ENCODE data around the gene AGPAT2. TPM values are rescaled to one million over a fixed set of nuclear protein-coding genes. Genes with fewer than 3 reads are reported as not detected.

Gene AGPAT2
- total and polyA plus RNA-seq, 2 experiments from 2014 or later, result 31.8 to 44.7 TPM

DNA sequence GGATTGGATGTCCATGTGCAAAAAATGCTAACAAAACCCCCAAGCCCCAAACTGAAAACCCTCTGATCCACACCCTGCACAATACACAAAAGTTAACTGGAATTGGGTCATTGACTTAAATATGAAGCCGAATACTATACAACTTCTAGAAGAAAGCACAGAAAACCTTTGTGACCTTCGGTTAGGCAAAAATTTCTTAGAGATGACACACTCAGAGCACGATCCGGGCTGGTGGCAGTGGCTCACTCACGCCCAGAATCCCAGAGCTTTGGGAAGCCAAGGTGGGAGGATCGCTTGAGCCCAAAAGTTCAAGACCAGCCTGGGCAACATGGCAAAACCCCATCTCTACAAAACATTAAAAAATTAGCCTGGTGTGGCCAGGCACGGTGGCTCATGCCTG, 23.3 kb upstream of the AGPAT2 start:
- Histone ChIP-seq H2AFZ (no peak overlapping the region), H3K9me2 (ENCODE audit: insufficient read depth) (no peaks in the 10 kb centered on the region), H3K36me3 (ENCODE audit: insufficient read depth) (no peaks in the 10 kb centered on the region), H3K4me1 (ENCODE audit: insufficient read depth) (peaks cover 4% of the 10 kb centered on the region; the same call in 1 of the 2 replicates), H4K20me1 (replicated peaks; ENCODE audit: insufficient read depth) (peaks cover 7% of the 10 kb centered on the region), H3K27me3 (ENCODE audit: insufficient read depth) (peaks cover 13% of the 10 kb centered on the region), H3K79me2 (replicated peaks; ENCODE audit: insufficient read depth) (peaks cover 10% of the 10 kb centered on the region; the same call in 1 of the 2 replicates), H3K4me2 (no peak overlapping the region), H3F3A (replicated peaks; ENCODE audit: low read depth) (0 out of 2 replicates have a peak, but pooled peaks cover 7% of the 10 kb centered on the region), H3K4me3 (no peak overlapping the region), H3K27ac (ENCODE audit: low read depth) (no peak overlapping the region)
- H3K36me3 Mint-ChIP-seq (ENCODE audit: low read depth), result no peaks in the 10 kb centered on the region
- TF ChIP-seq, protein P1, sequence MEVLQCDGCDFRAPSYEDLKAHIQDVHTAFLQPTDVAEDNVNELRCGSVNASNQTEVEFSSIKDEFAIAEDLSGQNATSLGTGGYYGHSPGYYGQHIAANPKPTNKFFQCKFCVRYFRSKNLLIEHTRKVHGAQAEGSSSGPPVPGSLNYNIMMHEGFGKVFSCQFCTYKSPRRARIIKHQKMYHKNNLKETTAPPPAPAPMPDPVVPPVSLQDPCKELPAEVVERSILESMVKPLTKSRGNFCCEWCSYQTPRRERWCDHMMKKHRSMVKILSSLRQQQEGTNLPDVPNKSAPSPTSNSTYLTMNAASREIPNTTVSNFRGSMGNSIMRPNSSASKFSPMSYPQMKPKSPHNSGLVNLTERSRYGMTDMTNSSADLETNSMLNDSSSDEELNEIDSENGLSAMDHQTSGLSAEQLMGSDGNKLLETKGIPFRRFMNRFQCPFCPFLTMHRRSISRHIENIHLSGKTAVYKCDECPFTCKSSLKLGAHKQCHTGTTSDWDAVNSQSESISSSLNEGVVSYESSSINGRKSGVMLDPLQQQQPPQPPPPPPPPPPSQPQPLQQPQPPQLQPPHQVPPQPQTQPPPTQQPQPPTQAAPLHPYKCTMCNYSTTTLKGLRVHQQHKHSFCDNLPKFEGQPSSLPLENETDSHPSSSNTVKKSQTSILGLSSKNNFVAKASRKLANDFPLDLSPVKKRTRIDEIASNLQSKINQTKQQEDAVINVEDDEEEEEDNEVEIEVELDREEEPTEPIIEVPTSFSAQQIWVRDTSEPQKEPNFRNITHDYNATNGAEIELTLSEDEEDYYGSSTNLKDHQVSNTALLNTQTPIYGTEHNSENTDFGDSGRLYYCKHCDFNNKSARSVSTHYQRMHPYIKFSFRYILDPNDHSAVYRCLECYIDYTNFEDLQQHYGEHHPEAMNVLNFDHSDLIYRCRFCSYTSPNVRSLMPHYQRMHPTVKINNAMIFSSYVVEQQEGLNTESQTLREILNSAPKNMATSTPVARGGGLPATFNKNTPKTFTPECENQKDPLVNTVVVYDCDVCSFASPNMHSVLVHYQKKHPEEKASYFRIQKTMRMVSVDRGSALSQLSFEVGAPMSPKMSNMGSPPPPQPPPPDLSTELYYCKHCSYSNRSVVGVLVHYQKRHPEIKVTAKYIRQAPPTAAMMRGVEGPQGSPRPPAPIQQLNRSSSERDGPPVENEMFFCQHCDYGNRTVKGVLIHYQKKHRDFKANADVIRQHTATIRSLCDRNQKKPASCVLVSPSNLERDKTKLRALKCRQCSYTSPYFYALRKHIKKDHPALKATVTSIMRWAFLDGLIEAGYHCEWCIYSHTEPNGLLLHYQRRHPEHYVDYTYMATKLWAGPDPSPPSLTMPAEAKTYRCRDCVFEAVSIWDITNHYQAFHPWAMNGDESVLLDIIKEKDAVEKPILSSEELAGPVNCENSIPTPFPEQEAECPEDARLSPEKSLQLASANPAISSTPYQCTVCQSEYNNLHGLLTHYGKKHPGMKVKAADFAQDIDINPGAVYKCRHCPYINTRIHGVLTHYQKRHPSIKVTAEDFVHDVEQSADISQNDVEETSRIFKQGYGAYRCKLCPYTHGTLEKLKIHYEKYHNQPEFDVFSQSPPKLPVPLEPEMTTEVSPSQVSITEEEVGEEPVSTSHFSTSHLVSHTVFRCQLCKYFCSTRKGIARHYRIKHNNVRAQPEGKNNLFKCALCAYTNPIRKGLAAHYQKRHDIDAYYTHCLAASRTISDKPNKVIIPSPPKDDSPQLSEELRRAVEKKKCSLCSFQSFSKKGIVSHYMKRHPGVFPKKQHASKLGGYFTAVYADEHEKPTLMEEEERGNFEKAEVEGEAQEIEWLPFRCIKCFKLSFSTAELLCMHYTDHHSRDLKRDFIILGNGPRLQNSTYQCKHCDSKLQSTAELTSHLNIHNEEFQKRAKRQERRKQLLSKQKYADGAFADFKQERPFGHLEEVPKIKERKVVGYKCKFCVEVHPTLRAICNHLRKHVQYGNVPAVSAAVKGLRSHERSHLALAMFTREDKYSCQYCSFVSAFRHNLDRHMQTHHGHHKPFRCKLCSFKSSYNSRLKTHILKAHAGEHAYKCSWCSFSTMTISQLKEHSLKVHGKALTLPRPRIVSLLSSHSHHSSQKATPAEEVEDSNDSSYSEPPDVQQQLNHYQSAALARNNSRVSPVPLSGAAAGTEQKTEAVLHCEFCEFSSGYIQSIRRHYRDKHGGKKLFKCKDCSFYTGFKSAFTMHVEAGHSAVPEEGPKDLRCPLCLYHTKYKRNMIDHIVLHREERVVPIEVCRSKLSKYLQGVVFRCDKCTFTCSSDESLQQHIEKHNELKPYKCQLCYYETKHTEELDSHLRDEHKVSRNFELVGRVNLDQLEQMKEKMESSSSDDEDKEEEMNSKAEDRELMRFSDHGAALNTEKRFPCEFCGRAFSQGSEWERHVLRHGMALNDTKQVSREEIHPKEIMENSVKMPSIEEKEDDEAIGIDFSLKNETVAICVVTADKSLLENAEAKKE (CRISPR knock-in tag; IDR thresholded peaks at IDR 0.05), result no peak
- TF ChIP-seq CREB1 (CRISPR knock-in tag; IDR thresholded peaks at IDR 0.05; ENCODE audit: low read depth) (no peak), STAT1 (IDR thresholded peaks at IDR 0.05; ENCODE audit: unreplicated experiment) (no peak), ZNF114 (CRISPR knock-in tag; IDR thresholded peaks at IDR 0.05) (no peak), REST (IDR thresholded peaks at IDR 0.05; ENCODE audit: unreplicated experiment) (no peak), ZNF331 (CRISPR knock-in tag; IDR thresholded peaks at IDR 0.05; ENCODE audit: low read depth) (no peak), JUNB (IDR thresholded peaks at IDR 0.05; ENCODE audit: unreplicated experiment) (no peak), EZH2phosphoT487 (IDR thresholded peaks at IDR 0.05; ENCODE audit: unreplicated experiment) (no peak), POLR2AphosphoS5 (IDR thresholded peaks at IDR 0.05; ENCODE audit: low read depth) (no peak), NANOG (IDR thresholded peaks at IDR 0.05; ENCODE audit: borderline replicate concordance) (no peak), EZH2 (IDR thresholded peaks at IDR 0.05; ENCODE audit: low read depth, unreplicated experiment) (no peak)
- TF ChIP-seq, protein P2, sequence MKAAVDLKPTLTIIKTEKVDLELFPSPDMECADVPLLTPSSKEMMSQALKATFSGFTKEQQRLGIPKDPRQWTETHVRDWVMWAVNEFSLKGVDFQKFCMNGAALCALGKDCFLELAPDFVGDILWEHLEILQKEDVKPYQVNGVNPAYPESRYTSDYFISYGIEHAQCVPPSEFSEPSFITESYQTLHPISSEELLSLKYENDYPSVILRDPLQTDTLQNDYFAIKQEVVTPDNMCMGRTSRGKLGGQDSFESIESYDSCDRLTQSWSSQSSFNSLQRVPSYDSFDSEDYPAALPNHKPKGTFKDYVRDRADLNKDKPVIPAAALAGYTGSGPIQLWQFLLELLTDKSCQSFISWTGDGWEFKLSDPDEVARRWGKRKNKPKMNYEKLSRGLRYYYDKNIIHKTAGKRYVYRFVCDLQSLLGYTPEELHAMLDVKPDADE (IDR thresholded peaks at IDR 0.05), result no peak
- TF ChIP-seq, protein P3, sequence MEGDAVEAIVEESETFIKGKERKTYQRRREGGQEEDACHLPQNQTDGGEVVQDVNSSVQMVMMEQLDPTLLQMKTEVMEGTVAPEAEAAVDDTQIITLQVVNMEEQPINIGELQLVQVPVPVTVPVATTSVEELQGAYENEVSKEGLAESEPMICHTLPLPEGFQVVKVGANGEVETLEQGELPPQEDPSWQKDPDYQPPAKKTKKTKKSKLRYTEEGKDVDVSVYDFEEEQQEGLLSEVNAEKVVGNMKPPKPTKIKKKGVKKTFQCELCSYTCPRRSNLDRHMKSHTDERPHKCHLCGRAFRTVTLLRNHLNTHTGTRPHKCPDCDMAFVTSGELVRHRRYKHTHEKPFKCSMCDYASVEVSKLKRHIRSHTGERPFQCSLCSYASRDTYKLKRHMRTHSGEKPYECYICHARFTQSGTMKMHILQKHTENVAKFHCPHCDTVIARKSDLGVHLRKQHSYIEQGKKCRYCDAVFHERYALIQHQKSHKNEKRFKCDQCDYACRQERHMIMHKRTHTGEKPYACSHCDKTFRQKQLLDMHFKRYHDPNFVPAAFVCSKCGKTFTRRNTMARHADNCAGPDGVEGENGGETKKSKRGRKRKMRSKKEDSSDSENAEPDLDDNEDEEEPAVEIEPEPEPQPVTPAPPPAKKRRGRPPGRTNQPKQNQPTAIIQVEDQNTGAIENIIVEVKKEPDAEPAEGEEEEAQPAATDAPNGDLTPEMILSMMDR (conservative IDR thresholded peaks at IDR 0.05; ENCODE audit: low read depth in 2 of 2), result no peak
- ATAC-seq (no peak), DNase-seq (ENCODE audit: low spot score) (no peak)
- H3K27me3 Mint-ChIP-seq (ENCODE audit: insufficient read depth, low read depth, poor library complexity), result peaks cover 13% of the 10 kb centered on the region
- peaks cover 3% of the 10 kb centered on the region; the same call in 2 of the 3 replicates for H3K4me1 Mint-ChIP-seq
- no peaks in the 10 kb centered on the region for H3K9me3 Mint-ChIP-seq
- no peak overlapping the region for H3K27ac Mint-ChIP-seq
- H3K4me3 Mint-ChIP-seq, result no peak overlapping the region; the same call in 2 of the 3 replicates
